Keratinocyte (primary cell): ENCODE data around the gene DESI2.

Source experiments
- CTCF ChIP-seq, 3 experiments: IDR thresholded peaks in 1 of 3; conservative IDR thresholded peaks in 1 of 3; optimal IDR thresholded peaks in 1 of 3; 2 replicates in 2 of 3; 3 replicates in 1 of 3; pipeline versions ENCODE3 to v1.5.1; 2011; ENCODE audit warnings: low read length in 3 of 3, mild to moderate bottlenecking in 3 of 3, moderate library complexity in 2 of 3, control low read depth in 1 of 3, inconsistent platforms in 1 of 3; ENCODE audit not compliant: insufficient read depth in 2 of 3; ENCODE audit errors: extremely low read depth in 1 of 3
- EZH2 ChIP-seq: IDR thresholded peaks from one replicate; pipeline ENCODE4 v1.6.1; 2012; ENCODE audit warnings: inconsistent platforms, mild to moderate bottlenecking, low read length, moderate library complexity

- TF ChIP-seq EZH2 (no peak), CTCF (optimal IDR thresholded peaks at IDR 0.05 in 1 of 3, IDR thresholded peaks at IDR 0.05 in 1 of 3, conservative IDR thresholded peaks at IDR 0.05 in 1 of 3; ENCODE audit: extremely low read depth in 1 of 3, insufficient read depth in 2 of 3, low read length in 3 of 3) (no peak)
Measured at GRCh38 chr1:244731651-244732050, 78.7 kb downstream of the DESI2 start.
